GM21717 (cell line): ENCODE measurements around the gene ZSCAN31.
A peak's percentile ranks its signal among the peaks of the same experiment; 100 is the strongest.
"Not testable (repeated sequence)": the region's sequence is repeated elsewhere in the genome, so short reads cannot be mapped to it uniquely, and the experiment has no call there.

Experiments used
- ATAC-seq: cut with Tn5 transposase; IDR thresholded peaks from one replicate; pipeline ENCODE4 v1.9.1; 2021; ENCODE audit warnings: mild to moderate bottlenecking, moderate library complexity; ENCODE audit not compliant: unreplicated experiment

ZSCAN31 gene

GRCh38 chr6:28335564-28336283 is at the start of gene ZSCAN31:
ZSCAN31 (minus strand) TSS chr6:28336148; CDS start chr6:28329683, 6,465 bp downstream.
- ATAC-seq: peak; percentile 89

- ATAC-seq: no peak
Observed at GRCh38 chr6:28384143-28384533, 48.2 kb upstream of the ZSCAN31 start.

GRCh38 chr6:28383235-28384142 is 47.5 kb upstream of the ZSCAN31 start:
- peak; percentile 77 for ATAC-seq

- ATAC-seq: no peak
Observed at GRCh38 chr6:28380381-28380780, 44.4 kb upstream of the ZSCAN31 start.

- ATAC-seq: no peak
Observed at GRCh38 chr6:28378644-28379043, 42.7 kb upstream of the ZSCAN31 start.

- no peak for ATAC-seq
Observed at GRCh38 chr6:28377879-28378278, 41.9 kb upstream of the ZSCAN31 start.

- ATAC-seq: no peak
Observed at GRCh38 chr6:28373925-28374324, 38.0 kb upstream of the ZSCAN31 start.

- peak; percentile 62 for ATAC-seq
Observed at GRCh38 chr6:28371706-28372451, 35.9 kb upstream of the ZSCAN31 start.

GRCh38 chr6:28371280-28371679 is 35.3 kb upstream of the ZSCAN31 start:
- ATAC-seq: no peak

GRCh38 chr6:28370440-28370839 is 34.5 kb upstream of the ZSCAN31 start:
- no peak for ATAC-seq

- no peak for ATAC-seq
Observed at GRCh38 chr6:28369463-28369862, 33.5 kb upstream of the ZSCAN31 start.

- ATAC-seq: peak; percentile 68
Observed at GRCh38 chr6:28368522-28368921, 32.6 kb upstream of the ZSCAN31 start.

- ATAC-seq: not testable (repeated sequence)
Observed at GRCh38 chr6:28365590-28365989, 29.6 kb upstream of the ZSCAN31 start.

- ATAC-seq: no peak
Observed at GRCh38 chr6:28360961-28361360, 25.0 kb upstream of the ZSCAN31 start.

GRCh38 chr6:28359562-28359961 is 23.6 kb upstream of the ZSCAN31 start:
- not testable (repeated sequence) for ATAC-seq

GRCh38 chr6:28357036-28357435 is 21.1 kb upstream of the ZSCAN31 start:
- no peak for ATAC-seq

- ATAC-seq: no peak
Observed at GRCh38 chr6:28356666-28357020, 20.7 kb upstream of the ZSCAN31 start.

- peak; percentile 49 for ATAC-seq
Observed at GRCh38 chr6:28355743-28356665, 20.1 kb upstream of the ZSCAN31 start.

- no peak for ATAC-seq
Observed at GRCh38 chr6:28354688-28355554, 19.0 kb upstream of the ZSCAN31 start.
